Measurements from ENCODE around the gene CDCA8.
"Not testable (repeated sequence)": the region's sequence is repeated elsewhere in the genome, so short reads cannot be mapped to it uniquely, and the experiment has no call there.

The CDCA8 gene

DNA sequence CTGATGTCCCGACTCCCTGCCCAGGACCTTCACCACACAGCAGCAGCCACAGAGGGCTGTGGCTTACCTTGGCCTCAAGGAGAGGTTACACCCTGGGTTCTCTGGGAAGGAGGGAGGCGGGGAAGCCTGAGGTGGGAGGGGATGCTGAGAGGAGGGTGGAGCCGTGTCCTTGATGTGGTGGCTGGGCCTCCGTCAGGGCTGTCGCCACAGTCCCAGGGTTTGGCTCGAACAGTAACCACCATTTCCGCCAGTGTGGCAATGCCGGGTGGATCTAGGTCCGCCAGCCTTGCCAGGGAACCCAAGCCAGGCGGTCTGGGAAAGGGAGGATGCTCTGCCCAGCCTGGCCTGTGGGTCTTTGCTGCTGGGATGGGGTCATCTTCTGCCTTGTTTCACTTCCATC lies 18.4 kb upstream of the CDCA8 start:
- no peak for DNase-seq

- DNase-seq = no peak
Measured at GRCh38 chr1:37676281-37677142, 15.8 kb upstream of the CDCA8 start.

- DNase-seq = no peak
Measured at GRCh38 chr1:37677143-37677439, 15.2 kb upstream of the CDCA8 start.

GRCh38 chr1:37677808-37678207 lies 14.5 kb upstream of the CDCA8 start:
- DNase-seq = no peak

- no peak for DNase-seq
Measured at GRCh38 chr1:37680933-37681332, 11.4 kb upstream of the CDCA8 start.

DNA sequence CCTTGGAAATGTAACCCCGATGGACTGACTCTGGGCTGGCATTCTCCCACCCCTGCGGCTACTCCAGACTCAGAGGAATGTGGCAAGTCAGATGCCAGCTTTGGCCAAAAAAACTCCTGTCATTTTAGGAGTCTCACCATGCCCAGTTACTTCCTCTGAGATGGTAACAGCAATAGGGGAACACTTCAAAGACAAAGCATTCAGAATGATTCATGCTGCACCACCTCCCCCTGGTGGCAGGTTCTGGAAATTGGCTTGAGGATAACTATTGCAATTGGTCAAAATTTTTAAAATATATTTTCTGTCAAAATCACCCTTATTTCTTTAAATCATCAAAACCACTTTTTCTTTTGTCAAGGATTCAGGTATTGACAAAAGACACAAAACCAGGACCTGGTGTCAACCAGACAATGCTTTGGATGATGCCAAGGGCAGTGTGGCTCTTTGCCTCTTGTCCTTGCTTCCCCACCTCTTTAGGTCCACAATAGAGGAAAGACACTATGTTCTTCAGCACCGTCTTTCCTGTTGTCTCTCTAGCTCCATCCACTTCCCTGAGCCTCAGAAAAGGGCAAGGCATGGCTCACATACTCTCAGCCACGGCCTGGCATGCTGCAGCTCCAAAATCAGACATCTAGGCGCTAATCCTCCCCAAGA lies 9.9 kb upstream of the CDCA8 start:
- DNase-seq = peak; percentile 80

GRCh38 chr1:37684182-37684581 lies 8.1 kb upstream of the CDCA8 start:
- DNase-seq = not testable (repeated sequence)

GRCh38 chr1:37685722-37686121 lies 6.6 kb upstream of the CDCA8 start:
- no peak for DNase-seq

GRCh38 chr1:37687764-37688163 lies 4.6 kb upstream of the CDCA8 start:
- DNase-seq = not testable (repeated sequence)

DNA sequence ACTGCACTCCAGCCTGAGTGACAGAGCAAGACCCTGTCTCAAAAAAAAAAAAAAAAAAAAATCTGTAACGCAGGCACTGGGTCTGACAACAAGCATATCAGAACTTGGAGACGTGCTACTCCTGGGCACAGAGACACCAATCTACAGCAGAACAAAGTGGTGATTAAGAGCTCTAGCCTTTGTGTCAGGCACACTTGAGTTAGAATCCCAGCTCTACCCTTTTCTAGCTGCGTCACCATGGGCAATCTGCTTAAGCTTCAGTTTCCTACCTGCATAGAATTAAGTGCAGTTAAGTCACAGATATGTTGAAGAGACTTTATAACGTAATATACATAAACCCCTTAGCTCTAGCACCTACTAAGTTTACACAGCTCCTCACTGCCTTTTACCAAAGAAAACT lies 3.4 kb upstream of the CDCA8 start:
- no peak for DNase-seq

DNA sequence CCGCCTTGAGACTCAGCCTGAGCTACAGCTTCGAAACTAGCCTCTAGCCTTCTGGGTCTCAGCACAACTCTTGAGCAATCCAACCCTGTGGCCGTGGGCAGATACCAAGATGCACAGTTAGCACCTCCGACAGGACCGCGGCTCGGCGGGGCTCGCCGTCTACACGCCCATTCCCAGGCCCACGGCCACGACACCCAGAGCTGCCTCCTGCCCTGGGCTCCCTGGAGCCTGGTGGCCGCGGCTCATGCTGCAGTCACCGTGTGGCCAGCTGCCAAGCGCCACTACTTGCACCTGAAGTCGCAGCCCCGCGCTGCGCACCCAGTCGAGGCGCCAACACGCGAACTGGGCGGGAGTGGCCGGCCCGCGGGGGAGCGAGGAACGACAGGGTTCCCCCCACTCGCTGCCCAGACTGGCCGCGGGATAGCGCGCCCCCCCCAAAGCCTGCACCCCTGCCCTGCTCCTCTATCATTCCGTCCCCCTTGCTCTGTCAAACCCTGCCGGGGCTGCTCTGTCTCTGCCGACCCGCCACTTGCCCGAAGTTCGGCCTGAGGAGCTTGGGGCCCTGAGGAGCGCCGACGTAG lies 729 bp upstream of the CDCA8 start:
- DNase-seq = peak; percentile 36

GRCh38 chr1:37692834-37693175 lies 489 bp downstream of the CDCA8 start:
- DNase-seq = peak; percentile 38

- DNase-seq = no peak
Measured at GRCh38 chr1:37697090-37697489, 4.8 kb downstream of the CDCA8 start.

DNA sequence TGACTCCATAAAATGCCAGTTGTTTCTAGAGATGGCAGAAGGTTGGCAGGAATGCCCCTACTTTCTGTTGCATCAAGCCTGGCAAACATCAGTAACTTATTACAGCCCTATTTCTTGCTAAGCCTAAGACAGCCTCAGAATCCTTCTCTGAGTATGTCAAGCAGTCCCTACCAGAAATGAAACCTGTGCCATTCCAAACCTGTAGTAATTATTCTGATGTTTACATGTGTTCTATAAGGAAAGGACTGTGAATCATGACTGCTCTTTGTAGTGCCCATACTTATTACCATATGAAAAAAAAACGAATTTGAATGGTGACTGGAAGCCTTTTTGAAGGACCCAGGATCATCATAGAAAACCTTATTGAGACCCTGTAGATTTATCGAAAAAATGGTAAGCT lies 5.4 kb downstream of the CDCA8 start:
- no peak for DNase-seq

DNA sequence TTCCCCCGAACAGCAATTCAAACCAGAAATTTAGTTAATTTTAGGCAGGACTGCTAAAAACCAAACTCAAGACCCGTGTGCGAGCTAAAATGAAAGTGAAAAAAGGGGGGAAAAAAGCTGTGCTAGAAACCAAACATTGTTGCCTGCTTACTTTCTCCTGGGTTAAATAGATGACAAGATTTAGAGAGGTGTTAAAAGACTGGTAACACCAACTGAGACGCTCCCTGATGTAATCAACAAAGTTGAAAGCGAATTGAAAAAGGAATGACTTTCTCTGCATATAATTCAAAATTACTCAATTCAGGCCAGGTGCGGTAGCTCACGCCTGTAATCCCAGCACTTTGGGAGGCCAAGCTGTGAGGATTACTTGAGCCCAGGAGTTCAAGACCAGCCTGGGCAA lies 6.8 kb downstream of the CDCA8 start:
- peak; percentile 32 for DNase-seq

- no peak for DNase-seq
Measured at GRCh38 chr1:37701051-37701450, 8.7 kb downstream of the CDCA8 start.

GRCh38 chr1:37703061-37703460 lies 10.7 kb downstream of the CDCA8 start:
- no peak for DNase-seq

GRCh38 chr1:37704966-37705365 lies 12.7 kb downstream of the CDCA8 start:
- no peak for DNase-seq

GRCh38 chr1:37705399-37705798 lies 13.1 kb downstream of the CDCA8 start:
- no peak for DNase-seq

GRCh38 chr1:37708471-37708870 lies 16.2 kb downstream of the CDCA8 start:
- DNase-seq = no peak

DNA sequence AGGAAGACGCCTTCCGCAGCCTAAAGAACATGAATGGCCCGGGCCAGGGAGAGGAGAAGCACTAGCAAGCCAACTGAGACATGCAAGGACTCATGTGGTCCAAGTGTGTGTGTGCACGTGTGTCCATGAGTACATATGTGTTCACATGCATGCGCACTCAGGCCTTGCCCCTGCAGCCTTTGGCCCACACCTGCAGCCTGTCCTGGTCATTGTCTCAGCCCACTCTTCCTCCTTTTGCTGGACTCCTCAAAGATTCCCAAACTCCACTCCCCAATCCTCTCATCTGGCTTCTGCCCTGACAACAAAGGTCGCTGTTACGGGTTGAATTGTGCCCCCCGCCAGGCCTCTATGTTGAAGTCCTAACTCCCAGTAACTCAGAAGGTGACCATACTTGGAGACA lies 21.9 kb downstream of the CDCA8 start:
- DNase-seq = no peak

- DNase-seq = no peak
Measured at GRCh38 chr1:37714689-37715088, 22.4 kb downstream of the CDCA8 start.

- no peak for DNase-seq
Measured at GRCh38 chr1:37716321-37716720, 24.0 kb downstream of the CDCA8 start.

- no peak for DNase-seq
Measured at GRCh38 chr1:37717631-37718030, 25.3 kb downstream of the CDCA8 start.
